Colonic mucosa (tissue), 4 donors: ENCODE data around the gene TCTN3. TPM values are rescaled to one million over a fixed set of nuclear protein-coding genes. Genes with fewer than 3 reads are reported as not detected.
"Not testable (repeated sequence)": the region's sequence is repeated elsewhere in the genome, so short reads cannot be mapped to it uniquely, and the experiment has no call there.

Experiments used
- DNase-seq: peaks from one replicate; pipeline ENCODE4 v3.0.0-alpha.2; 2020
- H3K27ac ChIP-seq: fragments of 200-600 bp; one replicate; pipeline ENCODE4 v1.8.0; 2021
- H3K27me3 ChIP-seq: fragments of 200-600 bp; one replicate; pipeline ENCODE4 v1.8.0; 2021
- H3K36me3 ChIP-seq: fragments of 200-600 bp; one replicate; pipeline ENCODE4 v1.8.0; 2021
- H3K4me1 ChIP-seq: fragments of 200-600 bp; one replicate; pipeline ENCODE4 v1.8.0; 2021; ENCODE audit warnings: mild to moderate bottlenecking
- H3K4me3 ChIP-seq: fragments of 200-600 bp; one replicate; pipeline ENCODE4 v1.8.0; 2021
- H3K9ac ChIP-seq, 2 donors: one replicate each; pipeline ENCODE4 v1.7.0; 2013; ENCODE audit warnings: control low read depth in 2 of 2, low read depth in 2 of 2, low read length in 2 of 2
- H3K9me3 ChIP-seq: fragments of 200-600 bp; one replicate; pipeline ENCODE4 v1.8.0; 2021
- intact Hi-C: fragments of 100-400 bp; cut with DNase I; formaldehyde crosslinking; loops from one replicate; pipeline ENCODE4 v1.14.1; 2022
- total RNA-seq, 2 donors: library from RNA; stranded (reverse); fragmentation: NEBNext Ultra II Directional in 1 of 2; extraction: Animal tissue kit (Norgen Biotek cat#: 25700) in 1 of 2; gene quantifications; one replicate each; pipeline ENCODE4 v1.2.1, GENCODE V29; 2021
- TF ChIP-seq, protein P1 (sequence below): fragments of 200-600 bp; IDR thresholded peaks from one replicate; pipeline ENCODE4 v1.8.0; 2022; ENCODE audit warnings: antibody characterized with exemption, mild to moderate bottlenecking
- donor health status: healthy.
- donor health status: DM: no; HTN: no; CAD: no.
- donor health status: DM: no; HTN: no; CAD: no.

The TCTN3 gene
- total RNA-seq, 2 donors from 2014 or later, result 32.0 to 40.7 TPM

DNA sequence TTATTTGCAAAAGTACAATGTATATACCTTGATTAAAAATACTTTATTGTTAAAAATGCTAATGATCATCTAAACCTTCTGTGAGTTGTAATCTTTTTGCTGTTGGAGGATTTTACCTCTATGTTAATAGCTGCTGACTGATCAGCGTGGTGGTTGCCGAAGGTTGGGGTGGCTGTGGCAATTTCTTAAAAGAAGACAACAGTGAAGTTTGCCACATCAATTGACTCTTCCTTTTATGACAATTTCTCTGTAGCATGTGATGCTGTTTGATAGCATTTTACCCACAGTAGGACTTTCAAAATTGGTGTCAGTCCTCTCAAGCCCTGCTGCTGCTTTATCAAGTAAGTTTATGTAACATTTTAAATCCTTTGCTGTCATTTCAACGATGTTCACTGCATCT, 45.3 kb upstream of the TCTN3 start:
- H3K27ac ChIP-seq, result no peak overlapping the region
- DNase-seq, result no peak
- H3K9me3 ChIP-seq, result no peaks in the 10 kb centered on the region
- H3K9ac ChIP-seq, result no peak overlapping the region
- no peaks in the 10 kb centered on the region for H3K4me1 ChIP-seq
- TF ChIP-seq, protein P1, sequence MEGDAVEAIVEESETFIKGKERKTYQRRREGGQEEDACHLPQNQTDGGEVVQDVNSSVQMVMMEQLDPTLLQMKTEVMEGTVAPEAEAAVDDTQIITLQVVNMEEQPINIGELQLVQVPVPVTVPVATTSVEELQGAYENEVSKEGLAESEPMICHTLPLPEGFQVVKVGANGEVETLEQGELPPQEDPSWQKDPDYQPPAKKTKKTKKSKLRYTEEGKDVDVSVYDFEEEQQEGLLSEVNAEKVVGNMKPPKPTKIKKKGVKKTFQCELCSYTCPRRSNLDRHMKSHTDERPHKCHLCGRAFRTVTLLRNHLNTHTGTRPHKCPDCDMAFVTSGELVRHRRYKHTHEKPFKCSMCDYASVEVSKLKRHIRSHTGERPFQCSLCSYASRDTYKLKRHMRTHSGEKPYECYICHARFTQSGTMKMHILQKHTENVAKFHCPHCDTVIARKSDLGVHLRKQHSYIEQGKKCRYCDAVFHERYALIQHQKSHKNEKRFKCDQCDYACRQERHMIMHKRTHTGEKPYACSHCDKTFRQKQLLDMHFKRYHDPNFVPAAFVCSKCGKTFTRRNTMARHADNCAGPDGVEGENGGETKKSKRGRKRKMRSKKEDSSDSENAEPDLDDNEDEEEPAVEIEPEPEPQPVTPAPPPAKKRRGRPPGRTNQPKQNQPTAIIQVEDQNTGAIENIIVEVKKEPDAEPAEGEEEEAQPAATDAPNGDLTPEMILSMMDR, result no peak
- H3K27me3 ChIP-seq, result no peaks in the 10 kb centered on the region
- H3K4me3 ChIP-seq, result no peak overlapping the region
- intact Hi-C loops, result no loop called here
- no peaks in the 10 kb centered on the region for H3K36me3 ChIP-seq

GRCh38 chr10:95732907-95733306, 39.2 kb upstream of the TCTN3 start:
- H3K36me3 ChIP-seq, H3K9me3 ChIP-seq, DNase-seq, H3K4me1 ChIP-seq, H3K9ac ChIP-seq, H3K4me3 ChIP-seq, H3K27ac ChIP-seq, H3K27me3 ChIP-seq, intact Hi-C loops: not testable (repeated sequence)

DNA sequence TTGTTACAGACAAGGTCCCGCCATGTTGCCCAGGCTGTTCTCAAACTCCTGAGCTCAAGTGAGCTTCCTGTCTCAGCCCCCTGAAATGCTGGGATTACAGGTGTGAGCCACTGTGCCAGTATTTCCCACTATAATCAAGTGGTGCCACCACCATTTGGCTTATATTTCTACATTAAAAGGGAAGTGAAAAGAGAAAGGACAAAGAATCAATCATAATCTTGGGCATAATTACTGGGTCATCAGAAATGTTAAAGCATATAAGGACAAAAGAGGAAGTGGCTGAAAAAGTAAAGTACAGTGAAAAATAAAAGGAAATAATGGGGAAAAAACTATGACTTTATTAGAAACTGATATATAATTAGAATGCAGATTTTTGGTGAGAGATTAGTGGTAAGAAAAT, 36.5 kb upstream of the TCTN3 start:
- no peaks in the 10 kb centered on the region for H3K4me1 ChIP-seq
- no peaks in the 10 kb centered on the region for H3K36me3 ChIP-seq
- peak overlapping the region; percentile 1 for H3K27ac ChIP-seq
- no peak overlapping the region for H3K9ac ChIP-seq
- intact Hi-C loops, result no loop called here
- DNase-seq, result no peak
- no peaks in the 10 kb centered on the region for H3K27me3 ChIP-seq
- no peak overlapping the region for H3K4me3 ChIP-seq
- TF ChIP-seq, protein P1, result no peak
- H3K9me3 ChIP-seq, result no peaks in the 10 kb centered on the region

DNA sequence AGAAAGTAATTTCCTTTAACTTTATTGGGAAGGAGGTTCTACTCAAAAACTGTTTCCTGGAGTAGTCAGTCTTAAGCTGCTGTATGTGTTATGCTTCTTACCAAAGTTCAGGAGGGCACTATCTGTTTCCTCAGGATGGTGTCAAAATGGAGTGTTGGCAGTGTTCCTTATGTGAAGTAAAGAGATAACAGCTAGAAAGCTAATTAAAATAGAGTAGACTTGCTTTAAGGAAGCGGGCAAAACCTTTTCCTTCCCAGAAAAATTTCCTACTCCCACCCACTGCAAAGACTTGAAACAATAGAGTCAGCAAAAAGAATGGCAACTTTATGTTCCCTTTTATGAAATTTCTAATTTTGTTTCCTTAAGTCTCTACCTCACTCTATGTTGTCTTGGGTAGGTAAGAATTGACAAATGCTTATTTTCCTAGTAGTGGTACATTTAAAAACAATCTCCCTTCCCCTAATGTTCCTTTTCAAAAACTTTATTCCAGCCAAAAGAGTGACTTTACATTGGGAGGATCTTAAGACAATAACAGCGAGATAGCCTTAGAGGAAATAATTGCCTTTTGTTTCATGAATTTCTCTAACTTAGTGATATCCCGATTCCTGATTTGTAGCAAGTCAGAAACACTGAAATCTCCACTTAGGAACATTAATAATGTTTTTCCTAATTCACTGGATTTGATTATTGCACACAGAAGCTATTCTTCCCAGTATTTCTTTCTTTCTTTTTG, 35.8 kb upstream of the TCTN3 start:
- TF ChIP-seq, protein P1, result no peak
- Histone ChIP-seq H3K9ac (no peak overlapping the region), H3K27me3 (no peaks in the 10 kb centered on the region), H3K4me3 (no peak overlapping the region), H3K9me3 (no peaks in the 10 kb centered on the region), H3K4me1 (no peaks in the 10 kb centered on the region), H3K36me3 (no peaks in the 10 kb centered on the region), H3K27ac (peak overlapping the region; percentile 1)
- intact Hi-C loops, result no loop called here
- no peak for DNase-seq

DNA sequence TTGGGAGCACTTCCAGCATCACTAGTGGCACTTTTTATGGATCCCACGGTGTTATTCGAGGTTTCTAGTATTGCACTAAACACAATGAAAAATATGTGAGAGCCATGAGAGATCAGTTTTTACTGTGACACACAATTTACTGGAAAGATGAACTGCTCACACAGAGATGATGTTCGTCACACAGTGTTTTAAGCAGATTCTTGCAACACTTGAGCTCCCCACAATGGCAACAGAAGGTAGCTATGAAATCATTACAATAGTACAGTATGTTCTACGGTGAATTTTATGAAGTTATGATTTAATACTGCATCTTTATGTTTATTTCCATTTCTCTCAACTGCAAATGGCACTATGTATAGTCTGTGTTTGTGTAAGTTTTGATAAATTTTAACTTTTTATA, 34.8 kb upstream of the TCTN3 start:
- Histone ChIP-seq H3K27ac (no peak overlapping the region), H3K4me1 (no peaks in the 10 kb centered on the region), H3K9me3 (no peaks in the 10 kb centered on the region), H3K36me3 (no peaks in the 10 kb centered on the region), H3K4me3 (no peak overlapping the region), H3K27me3 (no peaks in the 10 kb centered on the region), H3K9ac (no peak overlapping the region)
- intact Hi-C loops, result no loop called here
- no peak for DNase-seq
- TF ChIP-seq, protein P1, result no peak

- DNase-seq, H3K36me3 ChIP-seq, H3K4me3 ChIP-seq, H3K27ac ChIP-seq, intact Hi-C loops, H3K4me1 ChIP-seq, H3K9me3 ChIP-seq, H3K9ac ChIP-seq, H3K27me3 ChIP-seq: not testable (repeated sequence)
Measured at GRCh38 chr10:95722496-95722895, 28.8 kb upstream of the TCTN3 start.

DNA sequence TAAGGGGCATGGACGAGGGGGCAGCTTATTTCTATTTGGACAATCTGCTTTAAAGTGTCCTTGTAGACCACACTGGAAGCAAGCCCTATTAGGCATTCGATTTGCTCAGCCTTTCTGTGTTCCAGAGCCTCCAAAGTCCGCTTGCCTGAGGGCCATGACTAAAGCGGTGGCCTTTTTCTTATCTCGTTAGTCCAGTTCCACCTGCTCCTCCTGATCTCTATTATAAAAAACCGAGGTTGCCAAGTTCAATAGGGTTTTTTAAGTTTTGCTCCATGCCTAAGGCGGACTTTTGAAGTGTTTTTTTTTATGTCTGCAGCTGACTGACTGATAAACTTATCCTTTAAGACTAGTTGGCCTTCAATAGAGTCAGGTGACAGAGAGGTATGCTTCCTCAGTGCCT, 27.0 kb upstream of the TCTN3 start:
- H3K27ac ChIP-seq, H3K9ac ChIP-seq, H3K4me1 ChIP-seq, intact Hi-C loops, H3K9me3 ChIP-seq, DNase-seq, H3K27me3 ChIP-seq, H3K36me3 ChIP-seq, H3K4me3 ChIP-seq: not testable (repeated sequence)
